HUES64 (cell line): ENCODE results near the gene NEU4.
"Not testable (repeated sequence)": the region's sequence is repeated elsewhere in the genome, so short reads cannot be mapped to it uniquely, and the experiment has no call there.

Experiments used
- H3K27ac ChIP-seq: 2 replicates; pipeline ENCODE4 v1.7.0; 2013; ENCODE audit warnings: low read depth, low read length, inconsistent platforms
- H3K27me3 ChIP-seq: 2 replicates; pipeline ENCODE4 v1.6.1; 2013; ENCODE audit warnings: mild to moderate bottlenecking, low read length; ENCODE audit not compliant: insufficient read depth
- H3K36me3 ChIP-seq: 2 replicates; pipeline ENCODE4 v1.6.1; 2013; ENCODE audit warnings: mild to moderate bottlenecking, low read length; ENCODE audit not compliant: insufficient read depth
- H3K4me1 ChIP-seq: 2 replicates; pipeline ENCODE4 v1.6.1; 2013; ENCODE audit warnings: mild to moderate bottlenecking, low read length, moderate library complexity; ENCODE audit not compliant: insufficient read depth
- H3K4me3 ChIP-seq: 2 replicates; pipeline ENCODE4 v1.5.1; 2013; ENCODE audit warnings: mild to moderate bottlenecking, low read length, moderate library complexity
- H3K9ac ChIP-seq: 2 replicates; pipeline ENCODE4 v1.6.1; 2013; ENCODE audit warnings: mild to moderate bottlenecking, low read depth, low read length
- H3K9me3 ChIP-seq: 2 replicates; pipeline ENCODE4 v1.6.1; 2013; ENCODE audit warnings: low read depth, low read length; ENCODE audit not compliant: insufficient read depth
- WGBS: fragments of 150-250, 120-280 bp; methylation state at CpG from one replicate; pipeline ENCODE4 v1.1.7; 2013; ENCODE audit warnings: missing lambda C conversion rate; 5-methylcytosine and 5-hydroxymethylcytosine counted together

The NEU4 gene

GRCh38 chr2:241833756-241834526 lies 24.9 kb downstream of the NEU4 start:
- not testable (repeated sequence) for H3K9ac ChIP-seq, H3K9me3 ChIP-seq, H3K27me3 ChIP-seq, H3K4me1 ChIP-seq, H3K27ac ChIP-seq, H3K4me3 ChIP-seq, H3K36me3 ChIP-seq
- WGBS: 92% methylated on average over 28 of the region's 28 CpGs

- 0 out of 2 replicates have a peak, but pooled peaks cover 3% of the 10 kb centered on the region for H3K27me3 ChIP-seq
- H3K36me3 ChIP-seq: no peaks in the 10 kb centered on the region
- H3K4me3 ChIP-seq: no peak overlapping the region
- H3K9me3 ChIP-seq: peaks cover 4% of the 10 kb centered on the region; the same call in 1 of the 2 replicates
- WGBS: 97% methylated on average over 10 of the region's 10 CpGs
- no peak overlapping the region for H3K27ac ChIP-seq
- no peak overlapping the region for H3K9ac ChIP-seq
- no peaks in the 10 kb centered on the region for H3K4me1 ChIP-seq
These were observed 25.7 kb downstream of the NEU4 start for GRCh38 chr2:241834527-241835210.

- H3K9me3 ChIP-seq: peaks cover 4% of the 10 kb centered on the region; the same call in 1 of the 2 replicates
- 0 out of 2 replicates have a peak, but pooled peaks cover 3% of the 10 kb centered on the region for H3K27me3 ChIP-seq
- no peak overlapping the region for H3K9ac ChIP-seq
- no peaks in the 10 kb centered on the region for H3K4me1 ChIP-seq
- no peak overlapping the region for H3K27ac ChIP-seq
- H3K36me3 ChIP-seq: no peaks in the 10 kb centered on the region
- 92% methylated on average over 4 of the region's 4 CpGs for WGBS
- no peak overlapping the region for H3K4me3 ChIP-seq
These were observed 26.6 kb downstream of the NEU4 start for GRCh38 chr2:241835611-241836010.

- Histone ChIP-seq H3K36me3 (no peaks in the 10 kb centered on the region), H3K9me3 (peaks cover 1% of the 10 kb centered on the region; the same call in 1 of the 2 replicates), H3K9ac (no peak overlapping the region), H3K27ac (no peak overlapping the region), H3K4me3 (no peak overlapping the region), H3K4me1 (no peaks in the 10 kb centered on the region), H3K27me3 (0 out of 2 replicates have a peak, but pooled peaks cover 3% of the 10 kb centered on the region)
- WGBS: 92% methylated on average over 5 of the region's 6 CpGs
These were observed 27.3 kb downstream of the NEU4 start for GRCh38 chr2:241836292-241836691.

- no peak overlapping the region for H3K27ac ChIP-seq
- 70% methylated on average over 13 of the region's 13 CpGs for WGBS
- H3K9ac ChIP-seq: no peak overlapping the region
- no peaks in the 10 kb centered on the region for H3K4me1 ChIP-seq
- no peak overlapping the region for H3K4me3 ChIP-seq
- no peaks in the 10 kb centered on the region for H3K9me3 ChIP-seq
- H3K36me3 ChIP-seq: no peaks in the 10 kb centered on the region
- H3K27me3 ChIP-seq: 0 out of 2 replicates have a peak, but pooled peaks cover 3% of the 10 kb centered on the region
These were observed 28.4 kb downstream of the NEU4 start for GRCh38 chr2:241837197-241837965.

GRCh38 chr2:241841181-241842066 lies 32.4 kb downstream of the NEU4 start:
- WGBS: 78% methylated on average over 24 of the region's 28 CpGs
- no peak overlapping the region for H3K9ac ChIP-seq
- H3K36me3 ChIP-seq: no peaks in the 10 kb centered on the region
- no peak overlapping the region for H3K27ac ChIP-seq
- H3K4me3 ChIP-seq: no peak overlapping the region
- H3K4me1 ChIP-seq: no peaks in the 10 kb centered on the region
- no peaks in the 10 kb centered on the region for H3K9me3 ChIP-seq
- H3K27me3 ChIP-seq: peaks cover 31% of the 10 kb centered on the region

GRCh38 chr2:241842067-241842415 lies 33.0 kb downstream of the NEU4 start:
- Histone ChIP-seq H3K9me3 (no peaks in the 10 kb centered on the region), H3K4me3 (no peak overlapping the region), H3K27me3 (peaks cover 28% of the 10 kb centered on the region), H3K27ac (no peak overlapping the region), H3K4me1 (no peaks in the 10 kb centered on the region), H3K36me3 (no peaks in the 10 kb centered on the region), H3K9ac (no peak overlapping the region)
- WGBS: 81% methylated on average over 10 of the region's 11 CpGs

GRCh38 chr2:241842620-241843211 lies 33.7 kb downstream of the NEU4 start:
- Histone ChIP-seq H3K27me3 (peaks cover 28% of the 10 kb centered on the region), H3K4me3 (no peak overlapping the region), H3K9ac (no peak overlapping the region), H3K4me1 (no peaks in the 10 kb centered on the region), H3K9me3 (no peaks in the 10 kb centered on the region), H3K36me3 (no peaks in the 10 kb centered on the region), H3K27ac (no peak overlapping the region)
- WGBS: 72% methylated on average over 29 of the region's 29 CpGs

GRCh38 chr2:241843321-241844065 lies 34.5 kb downstream of the NEU4 start:
- 51% methylated on average over 50 of the region's 52 CpGs for WGBS
- no peaks in the 10 kb centered on the region for H3K9me3 ChIP-seq
- no peak overlapping the region for H3K27ac ChIP-seq
- H3K9ac ChIP-seq: no peak overlapping the region
- no peak overlapping the region; the same call in 1 of the 2 replicates for H3K4me3 ChIP-seq
- H3K27me3 ChIP-seq: peaks cover 28% of the 10 kb centered on the region
- no peaks in the 10 kb centered on the region for H3K36me3 ChIP-seq
- H3K4me1 ChIP-seq: no peaks in the 10 kb centered on the region
